Thyroid gland (tissue), 4 donors: Measurements from ENCODE around the gene PHPT1.

Source experiments
- POLR2A ChIP-seq, 2 donors: fragments of 450-650 bp; IDR thresholded peaks; one replicate each; pipeline ENCODE4 v1.6.1; 2017; ENCODE audit warnings: antibody characterized with exemption in 2 of 2, mild to moderate bottlenecking in 2 of 2, moderate library complexity in 1 of 2
- TF ChIP-seq, protein P1 (sequence below), 6 experiments: fragments of 200-600 bp in 3 of 6; fragments of 450-650 bp in 3 of 6; sonication (generic) in 3 of 6; IDR thresholded peaks; one replicate each; pipeline ENCODE4 v1.5.1; 2016 to 2019; ENCODE audit warnings: antibody characterized with exemption in 6 of 6, mild to moderate bottlenecking in 2 of 6, inconsistent platforms in 1 of 6, moderate library complexity in 1 of 6

DNA sequence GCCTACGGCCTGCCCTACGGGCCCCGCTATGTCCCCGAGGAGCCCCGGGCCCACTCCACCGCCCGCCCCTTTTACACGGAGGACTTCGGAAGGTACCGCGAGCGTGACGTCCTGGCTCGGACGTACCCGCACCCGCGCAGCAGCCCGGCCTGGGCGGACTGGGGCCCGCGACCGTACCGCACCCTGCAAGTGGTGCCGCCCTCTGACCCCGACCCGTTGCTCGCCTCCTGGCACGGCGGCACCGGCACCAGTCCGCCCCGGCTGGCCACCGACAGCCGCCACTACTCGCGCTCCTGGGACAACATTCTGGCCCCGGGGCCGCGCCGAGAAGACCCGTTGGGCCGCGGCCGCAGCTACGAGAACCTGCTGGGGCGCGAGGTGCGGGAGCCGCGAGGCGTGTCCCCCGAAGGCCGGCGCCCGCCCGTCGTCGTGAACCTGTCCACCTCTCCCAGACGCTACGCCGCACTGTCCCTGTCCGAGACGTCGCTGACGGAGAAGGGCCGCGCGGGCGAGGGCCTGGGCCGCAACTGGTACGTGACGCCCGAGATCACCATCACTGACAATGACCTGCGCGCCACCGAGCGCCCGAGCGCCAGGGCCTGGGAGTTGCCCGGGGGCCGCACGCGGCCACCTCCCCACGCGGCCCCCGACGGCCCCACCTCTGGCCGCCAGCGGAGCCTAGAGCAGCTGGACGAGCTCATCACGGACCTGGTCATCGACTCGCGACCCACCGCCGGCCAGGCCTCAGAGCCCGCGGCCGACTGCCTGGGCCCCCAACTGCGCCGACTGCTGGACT, 3.5 kb upstream of the PHPT1 start:
- TF ChIP-seq, protein P1, sequence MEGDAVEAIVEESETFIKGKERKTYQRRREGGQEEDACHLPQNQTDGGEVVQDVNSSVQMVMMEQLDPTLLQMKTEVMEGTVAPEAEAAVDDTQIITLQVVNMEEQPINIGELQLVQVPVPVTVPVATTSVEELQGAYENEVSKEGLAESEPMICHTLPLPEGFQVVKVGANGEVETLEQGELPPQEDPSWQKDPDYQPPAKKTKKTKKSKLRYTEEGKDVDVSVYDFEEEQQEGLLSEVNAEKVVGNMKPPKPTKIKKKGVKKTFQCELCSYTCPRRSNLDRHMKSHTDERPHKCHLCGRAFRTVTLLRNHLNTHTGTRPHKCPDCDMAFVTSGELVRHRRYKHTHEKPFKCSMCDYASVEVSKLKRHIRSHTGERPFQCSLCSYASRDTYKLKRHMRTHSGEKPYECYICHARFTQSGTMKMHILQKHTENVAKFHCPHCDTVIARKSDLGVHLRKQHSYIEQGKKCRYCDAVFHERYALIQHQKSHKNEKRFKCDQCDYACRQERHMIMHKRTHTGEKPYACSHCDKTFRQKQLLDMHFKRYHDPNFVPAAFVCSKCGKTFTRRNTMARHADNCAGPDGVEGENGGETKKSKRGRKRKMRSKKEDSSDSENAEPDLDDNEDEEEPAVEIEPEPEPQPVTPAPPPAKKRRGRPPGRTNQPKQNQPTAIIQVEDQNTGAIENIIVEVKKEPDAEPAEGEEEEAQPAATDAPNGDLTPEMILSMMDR (IDR thresholded peaks at IDR 0.05): no peak
- TF ChIP-seq POLR2A (IDR thresholded peaks at IDR 0.05): no peak
